H1 (cell line): ENCODE results near the gene LAMC1. TPM values are rescaled to one million over a fixed set of nuclear protein-coding genes. Genes with fewer than 3 reads are reported as not detected.
A peak's percentile ranks its signal among the peaks of the same experiment; 100 is the strongest.

Experiments
- CTCF ChIA-PET: fragments of 300-600 bp; sonication (Branson Sonifier 250); formaldehyde crosslinking; loops from one replicate; lab custom pipeline; 2021; ENCODE audit not compliant: partially characterized antibody; lab: Charles Lee
- POLR2A ChIA-PET: fragments of 300-600 bp; sonication (Branson Sonifier 250); formaldehyde crosslinking; loops from one replicate; lab custom pipeline; 2021; ENCODE audit warnings: inconsistent platforms; ENCODE audit not compliant: partially characterized antibody; lab: Charles Lee
- DNase-seq, 2 experiments: peaks; one replicate each; pipeline versions ENCODE4 v3.0.0 to v3.0.0-alpha.2; 2010 to 2022; ENCODE audit warnings: low spot score in 2 of 2, low read depth in 1 of 2, mixed read lengths in 1 of 2
- FAIRE-seq: peaks from 2 replicates; lab custom pipeline; 2011; peaks lifted over from hg19 to GRCh38; lab: Jason Lieb, UNC
- H2AFZ ChIP-seq: 2 replicates; pipeline ENCODE4 v1.8.1; 2012; ENCODE audit warnings: low read length, inconsistent platforms
- H2AK5ac ChIP-seq: 2 replicates; pipeline ENCODE4 v1.6.1; 2013; ENCODE audit warnings: low read depth, low read length
- H2BK120ac ChIP-seq: replicated peaks from 2 replicates; pipeline ENCODE3; 2013; ENCODE audit warnings: low read depth, low read length, inconsistent platforms
- H2BK12ac ChIP-seq: 2 replicates; pipeline ENCODE4 v1.6.1; 2013; ENCODE audit warnings: low read depth, low read length
- H2BK15ac ChIP-seq: 2 replicates; pipeline ENCODE4 v1.6.1; 2013; ENCODE audit warnings: low read length
- H2BK20ac ChIP-seq: 2 replicates; pipeline ENCODE4 v1.6.1; 2013; ENCODE audit warnings: low read length
- H2BK5ac ChIP-seq: 2 replicates; pipeline ENCODE4 v1.6.1; 2013; ENCODE audit warnings: low read depth, low read length
- H3K14ac ChIP-seq: 2 replicates; pipeline ENCODE4 v1.6.1; 2013; ENCODE audit warnings: inconsistent platforms; ENCODE audit not compliant: insufficient read length
- H3K18ac ChIP-seq: 2 replicates; pipeline ENCODE4 v1.6.1; 2013; ENCODE audit warnings: low read length; ENCODE audit errors: extremely low read depth
- H3K23ac ChIP-seq: 2 replicates; pipeline ENCODE4 v1.6.1; 2013; ENCODE audit warnings: inconsistent platforms; ENCODE audit not compliant: insufficient read length
- H3K23me2 ChIP-seq: 2 replicates; pipeline ENCODE4 v1.6.1; 2013; ENCODE audit warnings: low read depth, low read length
- H3K27ac ChIP-seq: 2 replicates; pipeline ENCODE4 v1.6.1; 2011; ENCODE audit warnings: low read depth, low read length, inconsistent platforms
- H3K27me3 ChIP-seq, 4 experiments: replicated peaks in 1 of 4; 1 replicate in 1 of 4; 2 replicates in 3 of 4; pipeline versions ENCODE4 v1.6.1 to v1.8.1; 2011 to 2013; ENCODE audit warnings: low read length in 3 of 4, mild to moderate bottlenecking in 3 of 4, inconsistent platforms in 2 of 4, mixed read lengths in 2 of 4, moderate library complexity in 1 of 4; ENCODE audit not compliant: control insufficient read depth in 3 of 4, insufficient read depth in 3 of 4; ENCODE audit errors: extremely low read depth in 1 of 4
- H3K36me3 ChIP-seq, 4 experiments: 2 replicates each; pipeline versions ENCODE4 v1.6.1 to v1.8.1; 2011 to 2013; ENCODE audit warnings: mild to moderate bottlenecking in 4 of 4, low read length in 3 of 4, moderate library complexity in 2 of 4, control low read depth in 1 of 4, inconsistent platforms in 1 of 4; ENCODE audit not compliant: insufficient read depth in 4 of 4, control insufficient read depth in 2 of 4
- H3K4ac ChIP-seq: replicated peaks from 2 replicates; pipeline ENCODE3; 2013; ENCODE audit warnings: low read length, low read depth, mixed read lengths, inconsistent platforms; ENCODE audit not compliant: insufficient read length
- H3K4me1 ChIP-seq, 4 experiments: replicated peaks in 1 of 4; 1 replicate in 1 of 4; 2 replicates in 3 of 4; pipeline versions ENCODE4 v1.6.1 to v1.8.1; 2011 to 2013; ENCODE audit warnings: low read length in 3 of 4, inconsistent platforms in 2 of 4, mixed read lengths in 1 of 4; ENCODE audit not compliant: insufficient read depth in 4 of 4, control insufficient read depth in 3 of 4
- H3K4me2 ChIP-seq, 2 experiments: 2 replicates each; pipeline versions ENCODE4 v1.6.1 to v1.8.1; 2011 to 2013; ENCODE audit warnings: low read depth in 2 of 2, low read length in 2 of 2, control low read depth in 1 of 2, inconsistent platforms in 1 of 2, mild to moderate bottlenecking in 1 of 2; ENCODE audit not compliant: insufficient read depth in 1 of 2
- H3K4me3 ChIP-seq, 4 experiments: fragments of 200-600, 300-600 bp in 1 of 4; sonication (generic), shearing (Covaris generic), sonication (Bioruptor Twin) in 1 of 4; 2 replicates each; pipeline versions ENCODE4 v1.5.1 to v1.8.1; 2011 to 2016; ENCODE audit warnings: low read length in 4 of 4, low read depth in 3 of 4, control low read depth in 2 of 4, inconsistent platforms in 2 of 4, mild to moderate bottlenecking in 2 of 4, mixed read lengths in 1 of 4, moderate library complexity in 1 of 4; ENCODE audit not compliant: insufficient read depth in 2 of 4; ENCODE audit errors: extremely low read depth in 1 of 4
- H3K56ac ChIP-seq: replicated peaks from 2 replicates; pipeline ENCODE3; 2013; ENCODE audit warnings: low read depth, mild to moderate bottlenecking, mixed read lengths, low read length, inconsistent platforms; ENCODE audit not compliant: insufficient read length
- H3K79me1 ChIP-seq: 2 replicates; pipeline ENCODE4 v1.6.1; 2013; ENCODE audit warnings: low read depth, low read length, control low read depth
- H3K79me2 ChIP-seq, 2 experiments: 2 replicates each; pipeline versions ENCODE4 v1.6.1 to v1.8.1; 2012 to 2013; ENCODE audit warnings: low read length in 2 of 2, mild to moderate bottlenecking in 2 of 2, inconsistent platforms in 1 of 2; ENCODE audit not compliant: insufficient read depth in 2 of 2, control insufficient read depth in 1 of 2
- H3K9ac ChIP-seq, 4 experiments: replicated peaks in 1 of 4; 1 replicate in 1 of 4; 2 replicates in 3 of 4; pipeline versions ENCODE4 v1.6.1 to v1.8.1; 2011 to 2013; ENCODE audit warnings: low read depth in 3 of 4, low read length in 3 of 4, control low read depth in 2 of 4, mild to moderate bottlenecking in 2 of 4, moderate library complexity in 2 of 4, inconsistent platforms in 1 of 4; ENCODE audit errors: extremely low read depth in 1 of 4
- H3K9me3 ChIP-seq, 2 experiments: 2 replicates each; pipeline versions ENCODE4 v1.6.1 to v1.8.1; 2012 to 2013; ENCODE audit warnings: mild to moderate bottlenecking in 2 of 2, moderate library complexity in 2 of 2, control low read depth in 1 of 2, inconsistent platforms in 1 of 2, low read depth in 1 of 2, low read length in 1 of 2, mixed read lengths in 1 of 2; ENCODE audit not compliant: insufficient read depth in 2 of 2
- H4K20me1 ChIP-seq, 2 experiments: replicated peaks in 1 of 2; 2 replicates each; pipeline versions ENCODE3 to v1.8.1; 2011 to 2013; ENCODE audit warnings: inconsistent platforms in 2 of 2, low read length in 2 of 2, mild to moderate bottlenecking in 1 of 2; ENCODE audit not compliant: insufficient read depth in 2 of 2, control insufficient read depth in 1 of 2
- H4K5ac ChIP-seq: 2 replicates; pipeline ENCODE4 v1.6.1; 2013; ENCODE audit warnings: low read length, low read depth, mixed read lengths, inconsistent platforms; ENCODE audit not compliant: insufficient read length
- H4K8ac ChIP-seq: 2 replicates; pipeline ENCODE4 v1.8.0; 2013; ENCODE audit warnings: mild to moderate bottlenecking, moderate library complexity, low read length, inconsistent platforms; ENCODE audit not compliant: insufficient read depth; ENCODE audit errors: extremely low read depth
- H4K91ac ChIP-seq: replicated peaks from 2 replicates; pipeline ENCODE3; 2013; ENCODE audit warnings: low read length, mixed read lengths, inconsistent platforms; ENCODE audit not compliant: insufficient read length
- CHD2 ChIP-seq: IDR thresholded peaks from 2 replicates; pipeline ENCODE4 v1.6.1; 2012; ENCODE audit warnings: low read length, improper control_type of control experiment
- CTBP2 ChIP-seq: IDR thresholded peaks from 2 replicates; pipeline ENCODE4 v1.7.0; 2011; ENCODE audit warnings: borderline replicate concordance, mild to moderate bottlenecking, moderate library complexity, mixed read lengths, low read length; ENCODE audit not compliant: insufficient read depth, insufficient read length
- JUND ChIP-seq: IDR thresholded peaks from 2 replicates; pipeline ENCODE4 v1.6.1; 2011; ENCODE audit warnings: mild to moderate bottlenecking, improper control_type of control experiment, low read length
- NRF1 ChIP-seq: IDR thresholded peaks from 2 replicates; pipeline ENCODE4 v1.6.1; 2011; ENCODE audit warnings: mild to moderate bottlenecking, low read depth, low read length, improper control_type of control experiment
- RAD21 ChIP-seq, 2 experiments: IDR thresholded peaks in 1 of 2; conservative IDR thresholded peaks in 1 of 2; 2 replicates each; pipeline ENCODE4 v1.6.1; 2011; ENCODE audit warnings: low read depth in 2 of 2, low read length in 2 of 2, improper control_type of control experiment in 1 of 2, inconsistent platforms in 1 of 2, mild to moderate bottlenecking in 1 of 2, moderate library complexity in 1 of 2
- SAP30 ChIP-seq: fragments of 300-600 bp; sonication (generic); IDR thresholded peaks from 2 replicates; pipeline ENCODE4 v1.7.1; 2012; ENCODE audit warnings: low read length, moderate library complexity, mild to moderate bottlenecking, inconsistent platforms; ENCODE audit not compliant: insufficient read depth, insufficient replicate concordance
- SRF ChIP-seq: IDR thresholded peaks from 2 replicates; pipeline ENCODE4 v1.6.1; 2011; ENCODE audit warnings: mild to moderate bottlenecking, low read depth, low read length, moderate library complexity
- SUZ12 ChIP-seq: fragments of 200-600 bp; sonication (generic); IDR thresholded peaks from 2 replicates; pipeline ENCODE4 v1.6.1; 2012; ENCODE audit warnings: mild to moderate bottlenecking, inconsistent platforms, low read length, moderate library complexity, mixed read lengths
- TAF7 ChIP-seq: optimal IDR thresholded peaks from 2 replicates; pipeline ENCODE3; 2011; ENCODE audit warnings: low read depth, mild to moderate bottlenecking, inconsistent platforms, low read length, moderate library complexity, borderline replicate concordance
- TEAD4 ChIP-seq: IDR thresholded peaks from 2 replicates; pipeline ENCODE4 v1.6.1; 2012; ENCODE audit warnings: low read depth, low read length, inconsistent platforms, mixed read lengths
- WGBS, 2 experiments: shearing (Covaris generic) in 1 of 2; methylation state at CpG; one replicate each; pipeline versions ENCODE4 v1.1.6 to v1.1.7; 2013 to 2015; ENCODE audit warnings: low lambda C conversion rate in 2 of 2, mixed read lengths in 2 of 2, inconsistent platforms in 1 of 2, low coverage in 1 of 2, missing lambda C conversion rate in 1 of 2; ENCODE audit not compliant: insufficient replicate concordance in 2 of 2, insufficient coverage in 1 of 2, insufficient read length in 1 of 2; ENCODE audit errors: extremely low coverage in 1 of 2, missing lambda C conversion rate in 1 of 2; 5-methylcytosine and 5-hydroxymethylcytosine counted together
- polyA plus RNA-seq, 7 experiments: library from polyadenylated mRNA; depleted of rRNA in 3 of 7; stranded (reverse) in 5 of 7; unstranded in 2 of 7; fragments of >200 nt in 5 of 7; fragments of 200-250 nt in 2 of 7; gene quantifications; 1 replicate in 5 of 7; 2 replicates in 1 of 7; 4 replicates in 1 of 7; pipeline versions ENCODE4 v1.2.1 to v1.2.3, GENCODE V29; 2011 to 2013; ENCODE audit warnings: missing spikeins in 2 of 7, mixed read lengths in 2 of 7
- total RNA-seq: library from RNA; stranded (reverse); fragmentation: NEBNext Ultra II Directional; extraction: Animal tissue kit (Norgen Biotek cat#: 25700); gene quantifications from 2 replicates; pipeline ENCODE4 v1.2.1, GENCODE V29; 2021

Gene LAMC1
- total and polyA plus RNA-seq, 2 of the 8 experiments (the other 6 are each of a cell fraction or from before 2014, with no cell fraction given): 47.6 to 90.3 TPM

GRCh38 chr1:183019860-183020259 lies 3.4 kb upstream of the LAMC1 start:
- 62% methylated on average over 1 of the region's 1 CpG; no CpG with 5 or more reads in 1 of the 2 experiments for WGBS, 2 experiments
- no peak overlapping the region for H2BK12ac ChIP-seq

More at GRCh38 chr1:183019860-183020259, 3.4 kb upstream of the LAMC1 start:
- Histone ChIP-seq H3K4me2 (no peak overlapping the region), H3K79me1 (no peaks in the 10 kb centered on the region), H4K8ac (no peak overlapping the region), H3K4me1 (peaks cover 0 to 4% (median 2%) of the 10 kb centered on the region in 4 experiments; a peak in 2 of 7 replicates), H3K4me3 (no peak overlapping the region), H4K5ac (no peak overlapping the region), H3K23ac (no peak overlapping the region), H3K27ac (no peak overlapping the region), H2BK15ac (no peak overlapping the region), H3K79me2 (peaks cover 0 to 2% of the 10 kb centered on the region in 2 experiments; a peak in 2 of 4 replicates), H3K14ac (no peak overlapping the region), H3K4ac (no peak overlapping the region), H4K20me1 (peaks cover 3 to 6% of the 10 kb centered on the region in 2 experiments), H3K23me2 (peaks cover 3% of the 10 kb centered on the region; the same call in 1 of the 2 replicates), H2AK5ac (no peak overlapping the region), H3K56ac (no peak overlapping the region), H2BK120ac (no peak overlapping the region), H3K27me3 (no peaks in the 10 kb centered on the region), H3K9me3 (no peaks in the 10 kb centered on the region), H2AFZ (no peak overlapping the region), H3K9ac (no peak overlapping the region)
- FAIRE-seq (no peak), DNase-seq (no peak)
- ChIA-PET POLR2A (no interaction called here), CTCF (interaction anchor here (0.5 to 3.2 kb wide), 12 partner anchors 10 to 519 kb away, joined by 3 to 22 read pairs (median 4); no protein-coding TSS in a partner anchor)
- no peak for TF ChIP-seq TAF7
- peak in 1 of 2 experiments; percentile 19; a peak in 2 of 4 replicates for TF ChIP-seq RAD21 (IDR thresholded peaks at IDR 0.05 in 1 of 2, conservative IDR thresholded peaks at IDR 0.05 in 1 of 2; ENCODE audit: low read depth in 2 of 2, low read length in 2 of 2)
- no peak for TF ChIP-seq NRF1
- TF ChIP-seq SAP30: no peak
- TF ChIP-seq CTBP2: no peak
- TF ChIP-seq TEAD4: peak; percentile 78
- no peak for TF ChIP-seq JUND
- TF ChIP-seq SRF: no peak
- TF ChIP-seq SUZ12: no peak
- no peak for TF ChIP-seq CHD2
- TF ChIP-seq, all 59 proteins: peak for 2
- Histone ChIP-seq H4K91ac (no peak overlapping the region), H3K36me3 (no peaks in the 10 kb centered on the region), H3K18ac (no peak overlapping the region), H2BK5ac (no peak overlapping the region), H2BK20ac (no peak overlapping the region)
